ENCODE results near the gene WDFY3.

DNA sequence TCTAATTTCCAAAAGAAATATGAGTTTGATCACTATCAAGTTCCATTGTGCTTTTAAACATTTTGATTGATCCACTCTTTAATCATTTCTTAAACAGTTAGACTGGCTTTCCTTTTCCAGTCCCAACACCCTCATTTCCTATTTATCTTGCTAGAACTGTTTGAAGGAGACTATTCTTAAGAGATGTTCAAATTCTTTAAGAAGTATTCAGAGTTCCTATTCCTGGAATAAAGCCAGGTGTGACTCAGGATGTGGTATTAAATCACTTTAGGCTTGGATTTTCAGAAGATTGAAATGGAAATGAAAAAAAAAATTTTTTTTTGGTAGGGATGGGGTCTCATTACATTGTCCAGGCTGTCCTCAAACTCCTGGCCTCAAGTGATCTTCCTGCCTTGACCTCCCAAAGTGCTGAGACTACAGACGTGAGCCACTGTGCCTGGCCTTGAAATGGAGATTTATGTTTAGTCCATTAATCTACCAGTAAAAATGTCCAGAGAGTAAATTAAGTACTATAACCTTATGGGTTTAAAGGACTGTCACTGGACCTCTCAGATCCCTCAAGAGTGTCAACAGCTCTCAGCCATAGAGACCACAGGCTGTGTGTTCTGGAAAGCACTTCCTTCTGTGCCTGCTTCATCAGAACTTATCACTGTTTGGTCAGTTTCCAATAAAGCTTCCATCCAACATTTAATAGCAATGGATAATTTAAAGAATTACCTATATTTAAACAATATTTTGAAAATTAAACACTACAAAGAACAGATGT, 292.8 kb downstream of the WDFY3 start:
- TF ChIP-seq, protein P1, sequence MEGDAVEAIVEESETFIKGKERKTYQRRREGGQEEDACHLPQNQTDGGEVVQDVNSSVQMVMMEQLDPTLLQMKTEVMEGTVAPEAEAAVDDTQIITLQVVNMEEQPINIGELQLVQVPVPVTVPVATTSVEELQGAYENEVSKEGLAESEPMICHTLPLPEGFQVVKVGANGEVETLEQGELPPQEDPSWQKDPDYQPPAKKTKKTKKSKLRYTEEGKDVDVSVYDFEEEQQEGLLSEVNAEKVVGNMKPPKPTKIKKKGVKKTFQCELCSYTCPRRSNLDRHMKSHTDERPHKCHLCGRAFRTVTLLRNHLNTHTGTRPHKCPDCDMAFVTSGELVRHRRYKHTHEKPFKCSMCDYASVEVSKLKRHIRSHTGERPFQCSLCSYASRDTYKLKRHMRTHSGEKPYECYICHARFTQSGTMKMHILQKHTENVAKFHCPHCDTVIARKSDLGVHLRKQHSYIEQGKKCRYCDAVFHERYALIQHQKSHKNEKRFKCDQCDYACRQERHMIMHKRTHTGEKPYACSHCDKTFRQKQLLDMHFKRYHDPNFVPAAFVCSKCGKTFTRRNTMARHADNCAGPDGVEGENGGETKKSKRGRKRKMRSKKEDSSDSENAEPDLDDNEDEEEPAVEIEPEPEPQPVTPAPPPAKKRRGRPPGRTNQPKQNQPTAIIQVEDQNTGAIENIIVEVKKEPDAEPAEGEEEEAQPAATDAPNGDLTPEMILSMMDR (IDR thresholded peaks at IDR 0.05), result no peak
- TF ChIP-seq POLR2A (IDR thresholded peaks at IDR 0.05), result no peak

Measured in lower leg skin (tissue), 3 donors.